Breast epithelium (tissue), 3 donors: Measurements from ENCODE around the gene CCDC15.

ENCODE experiments used
- POLR2AphosphoS5 ChIP-seq, 3 donors: sonication (generic); formaldehyde crosslinking; IDR thresholded peaks; one replicate each; pipeline ENCODE4 v1.6.1; 2017; ENCODE audit warnings: antibody characterized with exemption in 3 of 3
- TF ChIP-seq, protein P1 (sequence below), 3 donors: fragments of 450-650 bp; IDR thresholded peaks; one replicate each; pipeline ENCODE4 v1.5.1; 2016 to 2017; ENCODE audit warnings: antibody characterized with exemption in 3 of 3, mild to moderate bottlenecking in 3 of 3, moderate library complexity in 3 of 3

- TF ChIP-seq POLR2AphosphoS5 (IDR thresholded peaks at IDR 0.05) = peak; percentile 87 to 98 (median 95)
- TF ChIP-seq, protein P1, sequence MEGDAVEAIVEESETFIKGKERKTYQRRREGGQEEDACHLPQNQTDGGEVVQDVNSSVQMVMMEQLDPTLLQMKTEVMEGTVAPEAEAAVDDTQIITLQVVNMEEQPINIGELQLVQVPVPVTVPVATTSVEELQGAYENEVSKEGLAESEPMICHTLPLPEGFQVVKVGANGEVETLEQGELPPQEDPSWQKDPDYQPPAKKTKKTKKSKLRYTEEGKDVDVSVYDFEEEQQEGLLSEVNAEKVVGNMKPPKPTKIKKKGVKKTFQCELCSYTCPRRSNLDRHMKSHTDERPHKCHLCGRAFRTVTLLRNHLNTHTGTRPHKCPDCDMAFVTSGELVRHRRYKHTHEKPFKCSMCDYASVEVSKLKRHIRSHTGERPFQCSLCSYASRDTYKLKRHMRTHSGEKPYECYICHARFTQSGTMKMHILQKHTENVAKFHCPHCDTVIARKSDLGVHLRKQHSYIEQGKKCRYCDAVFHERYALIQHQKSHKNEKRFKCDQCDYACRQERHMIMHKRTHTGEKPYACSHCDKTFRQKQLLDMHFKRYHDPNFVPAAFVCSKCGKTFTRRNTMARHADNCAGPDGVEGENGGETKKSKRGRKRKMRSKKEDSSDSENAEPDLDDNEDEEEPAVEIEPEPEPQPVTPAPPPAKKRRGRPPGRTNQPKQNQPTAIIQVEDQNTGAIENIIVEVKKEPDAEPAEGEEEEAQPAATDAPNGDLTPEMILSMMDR (IDR thresholded peaks at IDR 0.05) = peak in 1 of 3 donors; percentile 10
Measured at GRCh38 chr11:124953753-124954589, at the start of gene CCDC15.
